Neural cell (in vitro differentiated cells): ENCODE results near the gene CES1. TPM values are rescaled to one million over a fixed set of nuclear protein-coding genes. Genes with fewer than 3 reads are reported as not detected.
"Not testable (repeated sequence)": the region's sequence is repeated elsewhere in the genome, so short reads cannot be mapped to it uniquely, and the experiment has no call there.

Experiments used
- H2AFZ ChIP-seq: fragments of 200-600, 300-800 bp; sonication (generic), shearing (Covaris generic); 2 replicates; pipeline ENCODE4 v1.6.0; 2014; ENCODE audit warnings: low read depth, mild to moderate bottlenecking, antibody characterized with exemption, low read length, moderate library complexity
- H3F3A ChIP-seq: fragments of 200-600 bp; shearing (Covaris generic); 2 replicates; pipeline ENCODE4 v1.6.1; 2016; ENCODE audit warnings: mild to moderate bottlenecking, moderate library complexity, mixed read lengths, antibody characterized with exemption, low read length; ENCODE audit not compliant: insufficient read depth, poor library complexity, severe bottlenecking
- H3K27ac ChIP-seq: fragments of 200-600, 300-800 bp; sonication (generic), shearing (Covaris generic); 2 replicates; pipeline ENCODE4 v1.5.1; 2014; ENCODE audit warnings: mild to moderate bottlenecking, low read length, moderate library complexity
- H3K27me3 ChIP-seq: fragments of 300-800, 200-600 bp; sonication (generic), shearing (Covaris generic); 2 replicates; pipeline ENCODE4 v1.6.0; 2014; ENCODE audit warnings: mild to moderate bottlenecking, low read depth, low read length, moderate library complexity; ENCODE audit not compliant: insufficient read depth
- H3K36me3 ChIP-seq: fragments of 300-800, 200-600 bp; sonication (generic), shearing (Covaris generic); 2 replicates; pipeline ENCODE4 v1.5.1; 2014; ENCODE audit warnings: mild to moderate bottlenecking, antibody characterized with exemption, low read length, moderate library complexity; ENCODE audit not compliant: insufficient read depth
- H3K4me2 ChIP-seq: fragments of 300-800, 200-600 bp; sonication (generic), shearing (Covaris generic); 2 replicates; pipeline ENCODE4 v1.6.0; 2014; ENCODE audit warnings: mild to moderate bottlenecking, low read length
- H3K4me3 ChIP-seq: fragments of 300-800, 200-600 bp; sonication (generic), shearing (Covaris generic); 2 replicates; pipeline ENCODE4 v1.5.1; 2014; ENCODE audit warnings: mild to moderate bottlenecking, low read length, moderate library complexity
- H3K79me2 ChIP-seq: fragments of 200-600 bp; shearing (Covaris generic); replicated peaks from 2 replicates; pipeline ENCODE4 v1.6.0; 2014; ENCODE audit warnings: mild to moderate bottlenecking, low read length, moderate library complexity; ENCODE audit not compliant: insufficient read depth
- H3K9ac ChIP-seq: fragments of 300-800, 200-600 bp; sonication (generic), shearing (Covaris generic); 2 replicates; pipeline ENCODE4 v1.6.1; 2016; ENCODE audit warnings: mild to moderate bottlenecking, low read length, mixed read lengths
- H3K9me2 ChIP-seq: fragments of 200-600 bp; shearing (Covaris generic); 2 replicates; pipeline ENCODE4 v1.6.1; 2016; ENCODE audit warnings: mild to moderate bottlenecking, low read length, mixed read lengths; ENCODE audit not compliant: insufficient read depth
- H3K9me3 ChIP-seq: fragments of 200-600, 300-800 bp; sonication (generic), shearing (Covaris generic); 2 replicates; pipeline ENCODE4 v1.6.1; 2016; ENCODE audit warnings: mild to moderate bottlenecking, mixed run types, low read length, moderate library complexity, mixed read lengths
- H4K20me1 ChIP-seq: fragments of 200-600 bp; shearing (Covaris generic); 2 replicates; pipeline ENCODE4 v1.6.1; 2016; ENCODE audit warnings: mild to moderate bottlenecking, mixed run types; ENCODE audit not compliant: insufficient read depth
- EP300 ChIP-seq: fragments of 450-650 bp; conservative IDR thresholded peaks from 2 replicates; pipeline ENCODE4 v1.6.1; 2014; ENCODE audit warnings: antibody characterized with exemption, mild to moderate bottlenecking, moderate library complexity; ENCODE audit not compliant: poor library complexity, severe bottlenecking
- EZH2 ChIP-seq: fragments of 200-600, 300-800 bp; shearing (Covaris generic), sonication (generic); IDR thresholded peaks from 2 replicates; pipeline ENCODE4 v1.6.1; 2014; ENCODE audit warnings: antibody characterized with exemption, low read length, borderline replicate concordance, mild to moderate bottlenecking; ENCODE audit not compliant: insufficient read depth, poor library complexity, severe bottlenecking
- MXI1 ChIP-seq: fragments of 450-650 bp; conservative IDR thresholded peaks from 2 replicates; pipeline ENCODE4 v1.6.1; 2014; ENCODE audit warnings: antibody characterized with exemption, mild to moderate bottlenecking; ENCODE audit not compliant: poor library complexity, severe bottlenecking
- POLR2AphosphoS5 ChIP-seq: IDR thresholded peaks from 2 replicates; pipeline ENCODE4 v1.6.1; 2012
- RAD21 ChIP-seq: fragments of 450-650 bp; conservative IDR thresholded peaks from 2 replicates; pipeline ENCODE4 v1.6.1; 2014; ENCODE audit warnings: antibody characterized with exemption, mild to moderate bottlenecking, moderate library complexity
- SMC3 ChIP-seq: fragments of 450-650 bp; conservative IDR thresholded peaks from 2 replicates; pipeline ENCODE4 v1.6.1; 2014; ENCODE audit warnings: antibody characterized with exemption, mild to moderate bottlenecking, moderate library complexity; ENCODE audit not compliant: poor library complexity
- TAF1 ChIP-seq: IDR thresholded peaks from 2 replicates; pipeline ENCODE4 v1.6.1; 2012; ENCODE audit warnings: low read depth
- polyA plus RNA-seq: library from polyadenylated mRNA; depleted of rRNA; stranded (reverse); fragments of >200 nt; gene quantifications from 2 replicates; pipeline ENCODE4 v1.2.3, GENCODE V29; 2014
- TF ChIP-seq, protein P1 (sequence below): fragments of 450-650 bp; IDR thresholded peaks from 2 replicates; pipeline ENCODE4 v1.5.1; 2014; ENCODE audit warnings: antibody characterized with exemption, mild to moderate bottlenecking, moderate library complexity; ENCODE audit not compliant: poor library complexity, severe bottlenecking
- TF ChIP-seq, protein P2 (sequence below): IDR thresholded peaks from 2 replicates; pipeline ENCODE4 v1.6.1; 2012; ENCODE audit warnings: borderline replicate concordance

The CES1 gene
- polyA plus RNA-seq, 1 donor from 2014 or later, result not detected

DNA sequence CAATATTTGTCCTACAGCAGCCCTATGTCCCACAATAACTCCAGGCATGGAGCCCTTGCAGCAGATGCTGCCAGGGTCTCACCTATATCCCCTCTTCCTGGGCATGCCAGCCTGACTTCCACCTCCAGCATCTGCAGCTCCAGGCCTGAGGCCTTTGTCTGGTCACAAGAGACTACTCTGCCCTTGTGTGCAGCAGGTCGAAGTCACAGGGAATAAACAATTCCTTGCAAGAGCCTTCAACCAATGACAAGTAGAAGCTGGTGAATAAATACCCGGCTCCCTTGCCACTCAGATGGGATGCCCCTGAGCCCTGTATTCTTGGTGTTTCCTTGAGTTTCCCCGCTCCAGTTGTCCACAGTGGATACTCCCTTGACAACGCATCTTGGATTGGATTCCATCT, 23.0 kb downstream of the CES1 start:
- TF ChIP-seq EZH2 (no peak), SMC3 (no peak), TAF1 (no peak), RAD21 (no peak), MXI1 (no peak), POLR2AphosphoS5 (no peak), EP300 (no peak)
- TF ChIP-seq, protein P1, sequence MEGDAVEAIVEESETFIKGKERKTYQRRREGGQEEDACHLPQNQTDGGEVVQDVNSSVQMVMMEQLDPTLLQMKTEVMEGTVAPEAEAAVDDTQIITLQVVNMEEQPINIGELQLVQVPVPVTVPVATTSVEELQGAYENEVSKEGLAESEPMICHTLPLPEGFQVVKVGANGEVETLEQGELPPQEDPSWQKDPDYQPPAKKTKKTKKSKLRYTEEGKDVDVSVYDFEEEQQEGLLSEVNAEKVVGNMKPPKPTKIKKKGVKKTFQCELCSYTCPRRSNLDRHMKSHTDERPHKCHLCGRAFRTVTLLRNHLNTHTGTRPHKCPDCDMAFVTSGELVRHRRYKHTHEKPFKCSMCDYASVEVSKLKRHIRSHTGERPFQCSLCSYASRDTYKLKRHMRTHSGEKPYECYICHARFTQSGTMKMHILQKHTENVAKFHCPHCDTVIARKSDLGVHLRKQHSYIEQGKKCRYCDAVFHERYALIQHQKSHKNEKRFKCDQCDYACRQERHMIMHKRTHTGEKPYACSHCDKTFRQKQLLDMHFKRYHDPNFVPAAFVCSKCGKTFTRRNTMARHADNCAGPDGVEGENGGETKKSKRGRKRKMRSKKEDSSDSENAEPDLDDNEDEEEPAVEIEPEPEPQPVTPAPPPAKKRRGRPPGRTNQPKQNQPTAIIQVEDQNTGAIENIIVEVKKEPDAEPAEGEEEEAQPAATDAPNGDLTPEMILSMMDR, result no peak
- TF ChIP-seq, protein P2, sequence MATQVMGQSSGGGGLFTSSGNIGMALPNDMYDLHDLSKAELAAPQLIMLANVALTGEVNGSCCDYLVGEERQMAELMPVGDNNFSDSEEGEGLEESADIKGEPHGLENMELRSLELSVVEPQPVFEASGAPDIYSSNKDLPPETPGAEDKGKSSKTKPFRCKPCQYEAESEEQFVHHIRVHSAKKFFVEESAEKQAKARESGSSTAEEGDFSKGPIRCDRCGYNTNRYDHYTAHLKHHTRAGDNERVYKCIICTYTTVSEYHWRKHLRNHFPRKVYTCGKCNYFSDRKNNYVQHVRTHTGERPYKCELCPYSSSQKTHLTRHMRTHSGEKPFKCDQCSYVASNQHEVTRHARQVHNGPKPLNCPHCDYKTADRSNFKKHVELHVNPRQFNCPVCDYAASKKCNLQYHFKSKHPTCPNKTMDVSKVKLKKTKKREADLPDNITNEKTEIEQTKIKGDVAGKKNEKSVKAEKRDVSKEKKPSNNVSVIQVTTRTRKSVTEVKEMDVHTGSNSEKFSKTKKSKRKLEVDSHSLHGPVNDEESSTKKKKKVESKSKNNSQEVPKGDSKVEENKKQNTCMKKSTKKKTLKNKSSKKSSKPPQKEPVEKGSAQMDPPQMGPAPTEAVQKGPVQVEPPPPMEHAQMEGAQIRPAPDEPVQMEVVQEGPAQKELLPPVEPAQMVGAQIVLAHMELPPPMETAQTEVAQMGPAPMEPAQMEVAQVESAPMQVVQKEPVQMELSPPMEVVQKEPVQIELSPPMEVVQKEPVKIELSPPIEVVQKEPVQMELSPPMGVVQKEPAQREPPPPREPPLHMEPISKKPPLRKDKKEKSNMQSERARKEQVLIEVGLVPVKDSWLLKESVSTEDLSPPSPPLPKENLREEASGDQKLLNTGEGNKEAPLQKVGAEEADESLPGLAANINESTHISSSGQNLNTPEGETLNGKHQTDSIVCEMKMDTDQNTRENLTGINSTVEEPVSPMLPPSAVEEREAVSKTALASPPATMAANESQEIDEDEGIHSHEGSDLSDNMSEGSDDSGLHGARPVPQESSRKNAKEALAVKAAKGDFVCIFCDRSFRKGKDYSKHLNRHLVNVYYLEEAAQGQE, result no peak
- Histone ChIP-seq H3K27ac (no peak overlapping the region), H3K79me2 (no peaks in the 10 kb centered on the region), H3K9ac (no peak overlapping the region), H3K27me3 (no peaks in the 10 kb centered on the region), H3K4me3 (no peak overlapping the region), H4K20me1 (no peaks in the 10 kb centered on the region), H3K9me3 (no peaks in the 10 kb centered on the region), H3K36me3 (no peaks in the 10 kb centered on the region), H3K9me2 (no peaks in the 10 kb centered on the region), H2AFZ (no peak overlapping the region), H3K4me2 (no peak overlapping the region), H3F3A (no peaks in the 10 kb centered on the region)

DNA sequence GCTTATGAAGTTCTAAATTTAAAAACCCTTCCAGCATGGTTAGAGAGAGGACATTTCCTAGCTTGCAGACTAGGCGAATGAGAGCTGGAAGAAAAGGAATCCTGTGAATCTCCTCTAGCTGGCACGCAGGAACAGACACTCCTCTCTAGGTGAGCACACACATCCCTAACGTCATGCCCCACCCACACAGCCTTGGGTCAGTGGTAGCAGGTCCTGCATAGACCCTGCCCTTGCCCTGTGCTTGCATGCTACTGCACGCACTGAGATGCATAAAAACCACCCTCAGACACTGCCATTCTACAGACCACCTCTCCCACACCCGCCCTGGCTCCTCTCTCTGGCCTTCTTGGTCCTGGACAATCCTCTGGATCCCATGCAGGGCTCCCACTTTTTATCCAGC, 23.5 kb downstream of the CES1 start:
- Histone ChIP-seq H3K9ac (no peak overlapping the region), H3F3A (no peaks in the 10 kb centered on the region), H3K9me2 (no peaks in the 10 kb centered on the region), H3K79me2 (no peaks in the 10 kb centered on the region), H3K27ac (no peak overlapping the region), H2AFZ (no peak overlapping the region), H3K27me3 (no peaks in the 10 kb centered on the region), H3K9me3 (no peaks in the 10 kb centered on the region), H3K36me3 (no peaks in the 10 kb centered on the region), H3K4me2 (no peak overlapping the region), H4K20me1 (no peaks in the 10 kb centered on the region), H3K4me3 (no peak overlapping the region)
- no peak for TF ChIP-seq EP300
- TF ChIP-seq SMC3, result no peak
- TF ChIP-seq, protein P1, result no peak
- TF ChIP-seq EZH2, result no peak
- TF ChIP-seq, protein P2, result no peak
- TF ChIP-seq TAF1, result no peak
- TF ChIP-seq MXI1, result no peak
- TF ChIP-seq RAD21, result no peak
- no peak for TF ChIP-seq POLR2AphosphoS5

DNA sequence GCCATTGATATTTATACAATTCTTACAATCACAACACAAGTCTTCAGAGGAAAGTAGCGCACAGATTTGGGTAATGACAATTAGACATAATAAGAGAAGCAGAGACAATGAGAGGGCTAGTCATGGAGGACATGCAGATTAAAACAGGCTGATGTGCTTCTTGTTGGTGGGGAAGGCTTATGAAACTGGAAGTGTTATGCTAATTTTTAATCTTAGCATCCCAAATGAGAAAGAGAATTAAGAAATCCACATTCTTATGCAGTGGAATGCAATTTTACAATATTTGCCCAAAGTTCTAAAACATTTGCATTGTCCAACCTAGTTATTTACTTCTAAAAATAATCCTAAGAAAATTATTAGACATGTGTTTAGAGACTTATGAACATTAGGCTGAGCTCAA, 24.6 kb downstream of the CES1 start:
- not testable (repeated sequence) for H3K27ac ChIP-seq, H3F3A ChIP-seq

More for the DNA sequence above, 24.6 kb downstream of the CES1 start:
- not testable (repeated sequence) for H3K27me3 ChIP-seq, H4K20me1 ChIP-seq, H3K9ac ChIP-seq, H3K9me3 ChIP-seq, H3K79me2 ChIP-seq, H3K4me3 ChIP-seq, H2AFZ ChIP-seq, H3K36me3 ChIP-seq, H3K9me2 ChIP-seq, H3K4me2 ChIP-seq
